ENCODE data around the gene SOCS2. TPM values are rescaled to one million over a fixed set of nuclear protein-coding genes. Genes with fewer than 3 reads are reported as not detected.

SOCS2 gene
- total RNA-seq, 1 experiment from 2014 or later = 57.2 TPM

DNA sequence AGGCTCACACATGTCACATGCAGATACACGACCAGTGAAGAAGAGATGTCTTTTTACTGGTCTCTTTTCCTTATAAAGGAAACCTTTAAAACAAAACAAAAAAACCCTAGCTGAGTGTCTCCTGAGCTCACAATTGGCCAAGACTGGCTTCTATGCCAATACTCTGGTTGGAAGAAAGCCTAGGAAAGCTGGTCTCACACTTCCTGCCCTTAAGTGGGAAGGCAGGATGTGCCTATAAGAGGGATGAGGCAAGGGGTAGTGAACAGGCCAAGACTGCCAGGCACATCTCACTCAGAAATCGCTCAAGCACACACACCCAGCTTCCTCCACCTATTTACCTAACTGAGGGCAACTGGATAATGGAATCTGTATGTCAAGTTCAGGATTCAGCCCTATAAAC is 50.0 kb downstream of the SOCS2 start:
- H3K9ac ChIP-seq (ENCODE audit: extremely low read depth, insufficient read length, low read length) = no peak overlapping the region
- H3K14ac ChIP-seq (ENCODE audit: insufficient read depth, low read length) = no peak overlapping the region
- no peak overlapping the region for H2AFZ ChIP-seq (ENCODE audit: low read length)
- no peak overlapping the region for H3K23ac ChIP-seq (ENCODE audit: insufficient read length, low read depth, low read length)
- no peaks in the 10 kb centered on the region for H3K23me2 ChIP-seq (ENCODE audit: insufficient read length, low read depth, low read length, poor library complexity, severe bottlenecking)
- H3K27me3 ChIP-seq (ENCODE audit: insufficient read depth, low read length) = no peaks in the 10 kb centered on the region
- no peaks in the 10 kb centered on the region for H3K9me3 ChIP-seq (ENCODE audit: control insufficient read depth, low read depth, low read length)
- peaks cover 0 to 5% of the 10 kb centered on the region in 2 experiments; a peak in 2 of 5 replicates for H3K9me3 Mint-ChIP-seq
- no peaks in the 10 kb centered on the region; the same call in 1 of the 2 replicates for H3K27me3 Mint-ChIP-seq (ENCODE audit: low read depth)
- no peak overlapping the region for H2BK15ac ChIP-seq (ENCODE audit: low read depth, low read length)
- no peak overlapping the region for H3K56ac ChIP-seq (ENCODE audit: insufficient read length, low read depth, low read length)
- H3K27ac ChIP-seq (ENCODE audit: insufficient read length, low read depth, low read length) = no peak overlapping the region
- no peak overlapping the region for H3K4ac ChIP-seq (ENCODE audit: low read depth, low read length)
- no peak overlapping the region for H2BK12ac ChIP-seq (ENCODE audit: insufficient read length, low read depth, low read length)
- peaks cover 0 to 10% (median 0%) of the 10 kb centered on the region in 3 experiments; a peak in 4 of 7 replicates for H3K36me3 Mint-ChIP-seq (ENCODE audit: insufficient read depth in 1 of 3, low read depth in 3 of 3)
- no peak for DNase-seq
- no peaks in the 10 kb centered on the region for H4K20me1 ChIP-seq (ENCODE audit: control insufficient read depth, insufficient read depth, insufficient read length)
- H3T11ph ChIP-seq (ENCODE audit: low read length) = no peak overlapping the region
- H4K8ac ChIP-seq (replicated peaks; ENCODE audit: insufficient read length, low read depth, low read length) = no peak overlapping the region
- H3K18ac ChIP-seq (ENCODE audit: insufficient read length, low read depth, low read length) = no peak overlapping the region
- H2BK5ac ChIP-seq (ENCODE audit: insufficient read length, low read length) = no peak overlapping the region
- no peak overlapping the region for H4K91ac ChIP-seq (ENCODE audit: insufficient read length, low read depth, low read length)
- peaks cover 16 to 18% of the 10 kb centered on the region in 2 experiments for H3K4me1 Mint-ChIP-seq
- H3K79me2 ChIP-seq (ENCODE audit: insufficient read depth, low read length) = no peaks in the 10 kb centered on the region
- H4K5ac ChIP-seq (ENCODE audit: insufficient read length, low read depth, low read length) = no peak overlapping the region
- TF ChIP-seq, protein P1, sequence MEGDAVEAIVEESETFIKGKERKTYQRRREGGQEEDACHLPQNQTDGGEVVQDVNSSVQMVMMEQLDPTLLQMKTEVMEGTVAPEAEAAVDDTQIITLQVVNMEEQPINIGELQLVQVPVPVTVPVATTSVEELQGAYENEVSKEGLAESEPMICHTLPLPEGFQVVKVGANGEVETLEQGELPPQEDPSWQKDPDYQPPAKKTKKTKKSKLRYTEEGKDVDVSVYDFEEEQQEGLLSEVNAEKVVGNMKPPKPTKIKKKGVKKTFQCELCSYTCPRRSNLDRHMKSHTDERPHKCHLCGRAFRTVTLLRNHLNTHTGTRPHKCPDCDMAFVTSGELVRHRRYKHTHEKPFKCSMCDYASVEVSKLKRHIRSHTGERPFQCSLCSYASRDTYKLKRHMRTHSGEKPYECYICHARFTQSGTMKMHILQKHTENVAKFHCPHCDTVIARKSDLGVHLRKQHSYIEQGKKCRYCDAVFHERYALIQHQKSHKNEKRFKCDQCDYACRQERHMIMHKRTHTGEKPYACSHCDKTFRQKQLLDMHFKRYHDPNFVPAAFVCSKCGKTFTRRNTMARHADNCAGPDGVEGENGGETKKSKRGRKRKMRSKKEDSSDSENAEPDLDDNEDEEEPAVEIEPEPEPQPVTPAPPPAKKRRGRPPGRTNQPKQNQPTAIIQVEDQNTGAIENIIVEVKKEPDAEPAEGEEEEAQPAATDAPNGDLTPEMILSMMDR (conservative IDR thresholded peaks at IDR 0.05) = no peak
- no peak overlapping the region for H3K27ac Mint-ChIP-seq
- no peak overlapping the region for H3K4me3 Mint-ChIP-seq
- peaks cover 2% of the 10 kb centered on the region; the same call in 1 of the 2 replicates for H3K4me1 ChIP-seq (ENCODE audit: insufficient read depth, low read length)
- H2BK120ac ChIP-seq (ENCODE audit: low read depth, low read length, poor library complexity, severe bottlenecking) = no peak overlapping the region
- H3K4me2 ChIP-seq (ENCODE audit: insufficient read depth, insufficient read length, low read length) = no peak overlapping the region
- no peak overlapping the region for H2AK5ac ChIP-seq (ENCODE audit: insufficient read length, low read length)
- no peaks in the 10 kb centered on the region for H3K79me1 ChIP-seq (ENCODE audit: insufficient read depth, low read depth, low read length, poor library complexity, severe bottlenecking)
- WGBS (ENCODE audit: extremely low coverage, insufficient read length, low lambda C conversion rate) = no CpG with 5 or more reads among the region's 2 CpGs
- H2BK20ac ChIP-seq (ENCODE audit: low read depth, low read length, poor library complexity, severe bottlenecking) = no peak overlapping the region

Measured in H9 (cell line).